HCT116 (cell line): ENCODE data around the gene ELK4. TPM values are rescaled to one million over a fixed set of nuclear protein-coding genes. Genes with fewer than 3 reads are reported as not detected.

ENCODE experiments used
- ATAC-seq: fragments of 200-7000 bp; cut with Tn5 transposase; 2 replicates; pipeline ENCODE4 v1.9.1; 2020; ENCODE audit warnings: mild to moderate bottlenecking, moderate library complexity
- Bru-seq: library from RNA; stranded (reverse); fragments of 400-500 nt; gene quantifications from one replicate; lab custom pipeline; 2021; lab: Mats Ljungman, UMichigan
- BruChase-seq, 2 experiments: library from RNA; stranded (reverse); fragments of 400-500 nt; gene quantifications; one replicate each; lab custom pipeline; 2021; lab: Mats Ljungman, UMichigan
- BruUV-seq: library from RNA; stranded (reverse); fragments of 400-500 nt; replicated peaks from 2 replicates; lab custom pipeline; 2021; lab: Mats Ljungman, UMichigan
- CTCF ChIA-PET: fragments of 300-600 bp; sonication (Branson Sonifier 250); formaldehyde crosslinking; loops from one replicate; lab custom pipeline; 2021; ENCODE audit warnings: antibody characterized with exemption; lab: Charles Lee
- POLR2A ChIA-PET: fragments of 300-600, 350-600 bp; sonication (Branson Sonifier 250); formaldehyde crosslinking; loops from one replicate; lab custom pipeline; 2021; ENCODE audit warnings: antibody characterized with exemption; lab: Charles Lee
- RAD21 ChIA-PET, 2 experiments: fragments of 300-600 bp; sonication (Branson Sonifier 250); formaldehyde crosslinking; loops; one replicate each; lab custom pipeline; 2023; ENCODE audit warnings: low total read pairs in 2 of 2; ENCODE audit not compliant: uncharacterized antibody in 2 of 2, unreplicated experiment in 2 of 2, low non-redundant PET in 1 of 2; lab: Charles Lee
- DNase-seq: peaks from one replicate; pipeline ENCODE4 v3.0.0-alpha.2; 2010; ENCODE audit warnings: low read depth, low spot score
- H2AFZ ChIP-seq: fragments of 200-600 bp; shearing (Covaris generic), sonication (generic); 2 replicates; pipeline ENCODE4 v1.6.1; 2017; ENCODE audit warnings: low read depth, mixed run types, mixed read lengths, antibody characterized with exemption, low read length; ENCODE audit not compliant: poor library complexity, severe bottlenecking
- H3K27ac ChIP-seq: 2 replicates; pipeline ENCODE4 v1.5.1; 2012; ENCODE audit warnings: low read depth, low read length
- H3K27me3 ChIP-seq: fragments of 200-600 bp; sonication (generic); 2 replicates; pipeline ENCODE4 v1.6.1; 2016; ENCODE audit warnings: mixed run types, low read length, mixed read lengths; ENCODE audit not compliant: insufficient read depth
- H3K36me3 ChIP-seq, 2 experiments: fragments of 200-500 bp in 1 of 2; fragments of 200-600 bp in 1 of 2; sonication (Bioruptor generic) in 1 of 2; sonication (generic) in 1 of 2; 2 replicates each; pipeline versions ENCODE4 v1.5.1 to v1.6.1; 2014 to 2016; ENCODE audit warnings: low read length in 2 of 2, inconsistent platforms in 1 of 2, mixed read lengths in 1 of 2, mixed run types in 1 of 2; ENCODE audit not compliant: insufficient read depth in 2 of 2, control insufficient read depth in 1 of 2
- H3K4me1 ChIP-seq, 2 experiments: fragments of 200-600 bp in 1 of 2; sonication (generic) in 1 of 2; 2 replicates each; pipeline versions ENCODE4 v1.5.1 to v1.6.1; 2012 to 2017; ENCODE audit warnings: low read length in 2 of 2, inconsistent platforms in 1 of 2, mild to moderate bottlenecking in 1 of 2, mixed read lengths in 1 of 2, mixed run types in 1 of 2, moderate library complexity in 1 of 2; ENCODE audit not compliant: insufficient read depth in 2 of 2, control insufficient read depth in 1 of 2
- H3K4me2 ChIP-seq: fragments of 200-600 bp; sonication (generic); 2 replicates; pipeline ENCODE4 v1.6.1; 2017; ENCODE audit warnings: mixed run types, low read length, mixed read lengths
- H3K4me3 ChIP-seq, 2 experiments: fragments of 200-600 bp in 1 of 2; sonication (generic) in 1 of 2; replicated peaks in 1 of 2; 2 replicates each; pipeline ENCODE4 v1.5.1; 2011 to 2016; ENCODE audit warnings: low read length in 2 of 2, control low read depth in 1 of 2, low read depth in 1 of 2, mild to moderate bottlenecking in 1 of 2, mixed read lengths in 1 of 2, mixed run types in 1 of 2
- H3K79me2 ChIP-seq: fragments of 200-600 bp; sonication (generic); 2 replicates; pipeline ENCODE4 v1.6.1; 2017; ENCODE audit warnings: mild to moderate bottlenecking, mixed run types, low read length, moderate library complexity, mixed read lengths; ENCODE audit not compliant: insufficient read depth
- H3K9ac ChIP-seq: fragments of 200-600 bp; sonication (generic); 2 replicates; pipeline ENCODE4 v1.6.1; 2016; ENCODE audit warnings: low read length, mixed read lengths
- H3K9me2 ChIP-seq: fragments of 200-600 bp; sonication (generic), shearing (Covaris generic); 2 replicates; pipeline ENCODE4 v1.6.1; 2017; ENCODE audit warnings: mixed run types, mild to moderate bottlenecking, moderate library complexity; ENCODE audit not compliant: insufficient read depth
- H3K9me3 ChIP-seq, 2 experiments: fragments of 200-500 bp in 1 of 2; fragments of 200-600 bp in 1 of 2; sonication (Bioruptor generic) in 1 of 2; sonication (generic) in 1 of 2; 2 replicates each; pipeline ENCODE4 v1.6.1; 2014 to 2017; ENCODE audit warnings: low read length in 2 of 2, mixed read lengths in 2 of 2, inconsistent platforms in 1 of 2, low read depth in 1 of 2, mild to moderate bottlenecking in 1 of 2, mixed run types in 1 of 2, moderate library complexity in 1 of 2; ENCODE audit not compliant: control insufficient read depth in 1 of 2, insufficient read depth in 1 of 2
- H4K20me1 ChIP-seq: fragments of 200-600 bp; sonication (generic), shearing (Covaris generic); 2 replicates; pipeline ENCODE4 v1.6.1; 2017; ENCODE audit warnings: mixed run types, mild to moderate bottlenecking, moderate library complexity; ENCODE audit not compliant: insufficient read depth
- CBX3 ChIP-seq: IDR thresholded peaks from 2 replicates; pipeline ENCODE4 v1.6.1; 2012; ENCODE audit warnings: low read depth
- EGR1 ChIP-seq: IDR thresholded peaks from 2 replicates; pipeline ENCODE4 v1.6.1; 2012; ENCODE audit warnings: low read depth
- MAX ChIP-seq: IDR thresholded peaks from 2 replicates; pipeline ENCODE4 v1.6.1; 2012
- POLR2A ChIP-seq: IDR thresholded peaks from 2 replicates; pipeline ENCODE4 v1.7.0; 2011; ENCODE audit warnings: borderline replicate concordance; ENCODE audit not compliant: insufficient read depth, insufficient read length; ENCODE audit errors: extremely low read depth
- POLR2AphosphoS5 ChIP-seq: IDR thresholded peaks from 2 replicates; pipeline ENCODE4 v1.6.1; 2011; ENCODE audit warnings: mild to moderate bottlenecking, low read depth, low read length, moderate library complexity
- RAD21 ChIP-seq: IDR thresholded peaks from 2 replicates; pipeline ENCODE4 v1.6.1; 2012; ENCODE audit warnings: low read depth, mild to moderate bottlenecking
- SIN3A ChIP-seq: IDR thresholded peaks from 2 replicates; pipeline ENCODE4 v1.6.1; 2012; ENCODE audit warnings: low read depth
- SP1 ChIP-seq: IDR thresholded peaks from 2 replicates; pipeline ENCODE4 v1.6.1; 2012; ENCODE audit warnings: low read depth
- SRF ChIP-seq: IDR thresholded peaks from 2 replicates; pipeline ENCODE4 v1.6.1; 2012; ENCODE audit warnings: low read depth
- TCF7L2 ChIP-seq: IDR thresholded peaks from 2 replicates; pipeline ENCODE4 v1.7.0; 2011; ENCODE audit warnings: borderline replicate concordance, inconsistent platforms; ENCODE audit not compliant: insufficient read depth, insufficient read length; ENCODE audit errors: extremely low read depth
- YY1 ChIP-seq: IDR thresholded peaks from 2 replicates; pipeline ENCODE4 v1.6.1; 2011; ENCODE audit warnings: low read length, low read depth, moderate library complexity, mild to moderate bottlenecking; ENCODE audit not compliant: insufficient replicate concordance; ENCODE audit errors: extremely low read depth
- ZBTB33 ChIP-seq: IDR thresholded peaks from 2 replicates; pipeline ENCODE4 v1.6.1; 2011; ENCODE audit warnings: mild to moderate bottlenecking, low read length, moderate library complexity; ENCODE audit not compliant: insufficient replicate concordance; ENCODE audit errors: extremely low read depth
- ZFX ChIP-seq: fragments of 450-650 bp; IDR thresholded peaks from 2 replicates; pipeline ENCODE4 v1.6.1; 2017
- intact Hi-C: fragments of 100-400 bp; cut with micrococcal nuclease; formaldehyde crosslinking; loops from 2 replicates; pipeline ENCODE4 v1.10.0; 2022
- long read RNA-seq: library from polyadenylated mRNA; unstranded; transcript quantifications from one replicate; pipeline ENCODE4 v2.0.0, GENCODE V29; 2021; ENCODE audit not compliant: unreplicated experiment
- polyA plus RNA-seq: library from polyadenylated mRNA; unstranded; fragments of >200 nt; gene quantifications from 2 replicates; pipeline ENCODE4 v1.2.1, GENCODE V29; 2012; ENCODE audit warnings: missing spikeins
- total RNA-seq: library from RNA; stranded (reverse); gene quantifications from one replicate; pipeline ENCODE4 v1.2.1, GENCODE V29; 2021; ENCODE audit not compliant: unreplicated experiment
- TF ChIP-seq, protein P1 (sequence below), 3 experiments: fragments of 200-600 bp in 1 of 3; sonication (generic) in 1 of 3; IDR thresholded peaks in 2 of 3; conservative IDR thresholded peaks in 1 of 3; 2 replicates each; pipeline ENCODE4 v1.5.1; 2012 to 2017; ENCODE audit warnings: low read depth in 2 of 3, low read length in 2 of 3, antibody characterized with exemption in 1 of 3, borderline replicate concordance in 1 of 3, control low read depth in 1 of 3, mild to moderate bottlenecking in 1 of 3, mixed read lengths in 1 of 3, mixed run types in 1 of 3, moderate library complexity in 1 of 3; ENCODE audit not compliant: insufficient read depth in 1 of 3

Gene ELK4, protein sequence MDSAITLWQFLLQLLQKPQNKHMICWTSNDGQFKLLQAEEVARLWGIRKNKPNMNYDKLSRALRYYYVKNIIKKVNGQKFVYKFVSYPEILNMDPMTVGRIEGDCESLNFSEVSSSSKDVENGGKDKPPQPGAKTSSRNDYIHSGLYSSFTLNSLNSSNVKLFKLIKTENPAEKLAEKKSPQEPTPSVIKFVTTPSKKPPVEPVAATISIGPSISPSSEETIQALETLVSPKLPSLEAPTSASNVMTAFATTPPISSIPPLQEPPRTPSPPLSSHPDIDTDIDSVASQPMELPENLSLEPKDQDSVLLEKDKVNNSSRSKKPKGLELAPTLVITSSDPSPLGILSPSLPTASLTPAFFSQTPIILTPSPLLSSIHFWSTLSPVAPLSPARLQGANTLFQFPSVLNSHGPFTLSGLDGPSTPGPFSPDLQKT
- 46.2 TPM for total RNA-seq
- polyA plus RNA-seq, result 5.9 and 6.4 TPM in 2 replicates
- Bru-seq, nascent RNA, result percentile 90 among the genes with signal in this experiment
- percentile 99 among the genes with signal in this experiment for BruChase-seq, experiment 1, labeled RNA remaining after a 6-hour chase
- BruChase-seq, experiment 2, labeled RNA remaining after a 2-hour chase, result percentile 98 among the genes with signal in this experiment
- long read RNA-seq, full-length matches to known transcripts, result 4 of 11 reads
- long read RNA-seq, partial matches to known transcripts, result 0 of 11 reads
- long read RNA-seq, other reads (novel, unspliced or antisense), result 7 of 11 reads

DNA sequence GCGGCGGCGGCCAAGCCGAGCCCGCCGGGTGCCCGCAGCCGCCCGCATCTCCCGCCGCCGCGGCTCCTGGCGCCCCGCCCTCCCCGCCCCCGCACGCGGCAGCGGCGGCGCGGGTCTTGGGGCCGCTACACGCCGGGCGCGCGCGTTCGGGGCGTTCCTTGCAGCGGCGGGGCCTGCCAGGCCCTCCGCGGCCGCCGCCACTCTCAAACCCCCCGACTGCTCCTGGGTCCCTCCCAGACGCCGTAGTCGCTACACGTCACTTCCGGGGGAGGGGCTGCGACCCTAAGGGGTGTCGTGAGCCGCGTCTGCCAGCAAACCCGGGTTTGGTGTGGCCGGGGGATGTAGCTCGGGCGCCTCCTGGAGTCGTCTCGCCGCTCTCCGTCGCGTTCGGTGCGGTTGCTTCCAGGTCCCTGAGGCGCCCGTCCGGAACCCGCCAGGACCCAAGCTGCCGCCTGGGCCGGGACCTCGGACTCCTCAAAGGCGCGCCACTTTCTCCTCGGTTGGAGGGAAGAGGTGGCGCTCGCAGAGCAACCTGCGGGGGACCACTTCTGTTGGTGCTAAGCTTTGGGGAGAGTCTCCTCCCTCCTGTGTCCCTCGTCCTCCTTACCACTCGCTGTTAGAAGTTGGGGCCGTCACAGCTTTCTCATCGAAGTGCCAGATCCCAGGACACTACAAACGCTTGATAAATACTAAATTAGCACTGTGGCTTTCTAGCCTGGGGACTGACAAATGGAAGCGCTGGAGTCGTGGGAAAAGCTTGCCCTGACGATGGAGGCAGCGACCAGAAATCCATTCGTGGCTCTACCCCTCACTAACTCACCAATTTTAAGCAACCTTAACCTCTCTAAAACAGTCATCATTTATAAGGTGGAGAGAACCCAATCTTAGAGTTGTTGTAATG, at the start of gene ELK4:
Gene ELK4 (minus strand): TSS at position 244 of the 901 bp plus-strand sequence. CDS start 8,129 bp downstream, outside the sequence.
- H3K4me1 ChIP-seq, result peaks cover 14 to 16% of the 10 kb centered on the region in 2 experiments; a peak in 3 of 4 replicates
- CTCF ChIA-PET, result interaction anchor here (1.0 to 2.8 kb wide), 9 partner anchors 26 to 358 kb away, joined by 3 to 21 read pairs (median 6); no protein-coding TSS in a partner anchor
- H2AFZ ChIP-seq, result no peak within 1 kb of the TSS
- DNase-seq (peak; percentile 96), ATAC-seq (peak; percentile 87)
- H3K79me2 ChIP-seq, result peaks cover 40% of the 10 kb centered on the region
- no peaks in the 10 kb centered on the region for H3K27me3 ChIP-seq
- H3K9me3 ChIP-seq, result no peaks in the 10 kb centered on the region
- no peaks in the 10 kb centered on the region for H3K9me2 ChIP-seq
- BruUV-seq, result TSS peak; percentile 93
- TF ChIP-seq CBX3, result no peak
- TF ChIP-seq YY1, result no peak
- TF ChIP-seq, protein P1, sequence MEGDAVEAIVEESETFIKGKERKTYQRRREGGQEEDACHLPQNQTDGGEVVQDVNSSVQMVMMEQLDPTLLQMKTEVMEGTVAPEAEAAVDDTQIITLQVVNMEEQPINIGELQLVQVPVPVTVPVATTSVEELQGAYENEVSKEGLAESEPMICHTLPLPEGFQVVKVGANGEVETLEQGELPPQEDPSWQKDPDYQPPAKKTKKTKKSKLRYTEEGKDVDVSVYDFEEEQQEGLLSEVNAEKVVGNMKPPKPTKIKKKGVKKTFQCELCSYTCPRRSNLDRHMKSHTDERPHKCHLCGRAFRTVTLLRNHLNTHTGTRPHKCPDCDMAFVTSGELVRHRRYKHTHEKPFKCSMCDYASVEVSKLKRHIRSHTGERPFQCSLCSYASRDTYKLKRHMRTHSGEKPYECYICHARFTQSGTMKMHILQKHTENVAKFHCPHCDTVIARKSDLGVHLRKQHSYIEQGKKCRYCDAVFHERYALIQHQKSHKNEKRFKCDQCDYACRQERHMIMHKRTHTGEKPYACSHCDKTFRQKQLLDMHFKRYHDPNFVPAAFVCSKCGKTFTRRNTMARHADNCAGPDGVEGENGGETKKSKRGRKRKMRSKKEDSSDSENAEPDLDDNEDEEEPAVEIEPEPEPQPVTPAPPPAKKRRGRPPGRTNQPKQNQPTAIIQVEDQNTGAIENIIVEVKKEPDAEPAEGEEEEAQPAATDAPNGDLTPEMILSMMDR (IDR thresholded peaks at IDR 0.05 in 2 of 3, conservative IDR thresholded peaks at IDR 0.05 in 1 of 3; ENCODE audit: borderline replicate concordance in 1 of 3, insufficient read depth in 1 of 3, low read depth in 2 of 3, low read length in 2 of 3), result peak; percentile 54 to 72 (median 56); a peak in 5 of 6 replicates
- TF ChIP-seq POLR2AphosphoS5, result peak; percentile 99
- TF ChIP-seq SRF, result no peak
- TF ChIP-seq ZBTB33, result peak; percentile 86
- peak; percentile 57; the same call in 1 of the 2 replicates for TF ChIP-seq EGR1
- TF ChIP-seq POLR2A, result peak; percentile 64
- peak; percentile 78 for TF ChIP-seq RAD21
- TF ChIP-seq SP1, result peak; percentile 96
- TF ChIP-seq SIN3A, result peak; percentile 85
- peak; percentile 79 for TF ChIP-seq MAX
- peak; percentile 65 for TF ChIP-seq ZFX
- peak; percentile 45 for TF ChIP-seq TCF7L2
- intact Hi-C loops, result loop anchor here (1.0 to 10.0 kb wide), 3 partner anchors 40 to 357 kb away; no protein-coding TSS in a partner anchor
- RAD21 ChIA-PET, result interaction anchor here in 1 of 2 experiments (1.3 to 1.7 kb wide), 2 partner anchors 26 to 40 kb away, joined by 4 read pairs; no protein-coding TSS in a partner anchor
- H3K9ac ChIP-seq, result peak within 1 kb of the TSS; percentile 88
- no peaks in the 10 kb centered on the region for H4K20me1 ChIP-seq
- POLR2A ChIA-PET, result interaction anchor here (0.7 to 2.0 kb wide), 14 partner anchors 8 to 117 kb away, joined by 3 to 6 read pairs (median 4); no protein-coding TSS in a partner anchor
- peak within 1 kb of the TSS; percentile 80 for H3K4me2 ChIP-seq
- H3K27ac ChIP-seq, result peak within 1 kb of the TSS; percentile 96
- H3K36me3 ChIP-seq, result no peaks in the 10 kb centered on the region; a peak in 1 of 4 replicates
- peak within 1 kb of the TSS; percentile 65 to 88 for H3K4me3 ChIP-seq
